Epithelial cell of esophagus (primary cell): ENCODE results near the gene LRRD1.
A peak's percentile ranks its signal among the peaks of the same experiment; 100 is the strongest.

ENCODE experiments used
- DNase-seq: peaks from one replicate; pipeline ENCODE4 v3.0.0; 2010; ENCODE audit warnings: low read depth
- H3K4me3 ChIP-seq: 2 replicates; pipeline ENCODE4 v1.5.1; 2011; ENCODE audit warnings: mild to moderate bottlenecking, low read length, control low read depth
- CTCF ChIP-seq: IDR thresholded peaks from 2 replicates; pipeline ENCODE4 v1.5.1; 2011; ENCODE audit warnings: low read depth, mild to moderate bottlenecking, low read length, control low read depth, inconsistent platforms; ENCODE audit not compliant: insufficient read depth; ENCODE audit errors: missing control alignments

Gene LRRD1

DNA sequence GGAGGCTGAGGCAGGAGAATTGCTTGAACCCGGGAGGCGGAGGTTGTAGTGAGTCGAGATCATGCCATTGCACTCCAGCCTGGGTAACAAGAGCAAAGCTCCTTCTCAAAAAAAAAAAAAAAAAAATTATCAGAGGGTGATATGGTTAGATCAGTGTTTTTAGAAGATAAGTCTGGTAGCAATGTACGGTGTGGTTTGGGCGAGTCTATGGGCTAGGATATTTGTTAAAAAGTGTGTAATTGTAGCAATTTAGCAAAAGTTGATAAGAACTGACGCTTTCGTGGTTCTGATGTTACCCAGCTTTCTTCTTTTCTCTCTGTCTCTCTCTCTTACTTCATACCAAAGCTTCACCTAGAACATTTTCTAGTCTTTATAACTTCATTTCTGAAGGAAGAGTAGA lies 37.8 kb downstream of the LRRD1 start:
- TF ChIP-seq CTCF = no peak
- no peak for DNase-seq
- no peak overlapping the region for H3K4me3 ChIP-seq

GRCh38 chr7:92137557-92137956 lies 41.4 kb downstream of the LRRD1 start:
- no peak overlapping the region for H3K4me3 ChIP-seq
- TF ChIP-seq CTCF = no peak
- no peak for DNase-seq

GRCh38 chr7:92135052-92135889 lies 43.7 kb downstream of the LRRD1 start:
- H3K4me3 ChIP-seq = peak overlapping the region; percentile 80
- no peak for TF ChIP-seq CTCF
- peak; percentile 47 for DNase-seq

GRCh38 chr7:92134271-92135051 lies 44.5 kb downstream of the LRRD1 start, which contains the start of gene CYP51A1:
Gene CYP51A1 (minus strand): TSS chr7:92134477. CDS start chr7:92134364, 113 bp downstream.
- no peak for TF ChIP-seq CTCF
- peak; percentile 93 for DNase-seq

DNA sequence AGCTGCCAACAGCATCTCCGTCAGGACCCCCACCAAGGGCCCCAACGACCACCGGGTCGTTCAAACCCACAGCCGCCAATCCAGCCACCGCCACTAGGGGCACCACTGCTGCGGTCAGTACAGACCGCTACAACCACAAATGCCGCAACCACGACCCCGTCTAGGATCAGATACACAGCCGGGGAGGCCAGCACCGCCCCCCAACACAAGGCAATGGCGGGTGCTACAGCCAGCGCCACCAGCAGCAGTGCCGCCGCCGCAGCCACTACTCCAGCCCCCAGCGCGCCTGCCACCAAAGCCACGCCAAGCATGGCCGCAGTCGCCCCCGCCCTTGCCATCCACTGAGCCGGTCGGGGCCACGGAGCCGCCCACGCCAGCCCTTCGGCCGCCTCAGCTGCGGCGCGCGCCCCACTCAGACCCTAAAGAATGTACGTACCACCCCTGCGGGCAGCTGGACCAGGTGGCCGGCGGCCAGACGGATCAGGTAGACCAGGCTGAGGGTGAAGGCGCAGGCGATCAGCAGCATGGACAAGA lies 45.1 kb downstream of the LRRD1 start:
- TF ChIP-seq CTCF = peak; percentile 73
- peak overlapping the region; percentile 80 for H3K4me3 ChIP-seq
- DNase-seq = peak; percentile 45

More at GRCh38 chr7:92134271-92135051, 44.5 kb downstream of the LRRD1 start, which contains the start of gene CYP51A1:
- peak within 1 kb of the TSS; percentile 80 for H3K4me3 ChIP-seq

DNA sequence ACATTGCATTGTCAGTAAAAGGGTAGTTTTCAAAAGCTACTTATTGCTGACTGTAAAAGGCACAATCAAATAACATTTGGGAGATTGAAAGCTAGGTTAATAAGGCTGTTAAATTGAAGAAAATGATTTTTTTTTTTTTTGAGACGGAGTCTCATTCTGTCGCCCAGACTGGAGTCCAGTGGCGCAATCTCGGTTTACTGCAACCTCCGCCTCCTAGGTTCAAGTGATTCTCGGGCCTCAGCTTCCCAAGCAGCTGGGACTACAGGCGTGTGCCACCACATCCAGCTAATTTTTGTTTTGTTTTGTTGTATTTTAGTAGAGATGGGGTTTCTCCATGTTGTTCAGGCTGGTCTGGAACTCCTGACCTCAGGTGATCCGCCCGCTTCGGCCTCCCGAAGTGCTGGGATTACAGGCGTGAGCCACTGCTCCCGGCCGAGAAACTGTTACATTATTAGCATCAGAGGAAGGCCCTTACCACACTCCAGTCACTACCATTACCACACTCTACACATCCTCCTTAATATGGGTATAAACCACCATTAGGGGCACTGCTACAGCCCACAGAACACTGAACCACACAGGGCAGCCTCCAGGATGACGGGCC lies 45.7 kb downstream of the LRRD1 start:
- TF ChIP-seq CTCF = no peak
- DNase-seq = peak; percentile 14
- peak overlapping the region; percentile 80 for H3K4me3 ChIP-seq
